ENCODE results near the gene ATCAY.
"Not testable (repeated sequence)": the region's sequence is repeated elsewhere in the genome, so short reads cannot be mapped to it uniquely, and the experiment has no call there.

The ATCAY gene

GRCh38 chr19:3949997-3950859 lies 69.7 kb downstream of the ATCAY start:
- H3K27ac ChIP-seq (replicated peaks), result no peak overlapping the region
- H3K27me3 ChIP-seq (ENCODE audit: insufficient read depth, poor library complexity, severe bottlenecking), result peaks cover 4% of the 10 kb centered on the region
- no peak for DNase-seq (ENCODE audit: low read depth in 1 of 2, low spot score in 1 of 2)
- no peak overlapping the region for H3K4me3 ChIP-seq (replicated peaks; ENCODE audit: insufficient read depth, low read length)
- no peak for TF ChIP-seq REST (IDR thresholded peaks at IDR 0.05; ENCODE audit: insufficient replicate concordance, low read depth)
- TF ChIP-seq SPI1 (IDR thresholded peaks at IDR 0.05; ENCODE audit: borderline replicate concordance, low read depth), result no peak
- no peak for TF ChIP-seq CTCF (IDR thresholded peaks at IDR 0.05; ENCODE audit: insufficient read depth, low read length)
- no peak for TF ChIP-seq GABPA (IDR thresholded peaks at IDR 0.05; ENCODE audit: low read depth)
- no peak for TF ChIP-seq POLR2AphosphoS5 (IDR thresholded peaks at IDR 0.05; ENCODE audit: low read depth)

GRCh38 chr19:3950871-3951861 lies 70.7 kb downstream of the ATCAY start:
- TF ChIP-seq POLR2AphosphoS5 (IDR thresholded peaks at IDR 0.05; ENCODE audit: low read depth) (no peak), CTCF (IDR thresholded peaks at IDR 0.05; ENCODE audit: insufficient read depth, low read length) (no peak)
- Histone ChIP-seq H3K4me3 (replicated peaks; ENCODE audit: insufficient read depth, low read length) (no peak overlapping the region), H3K27me3 (ENCODE audit: insufficient read depth, poor library complexity, severe bottlenecking) (peaks cover 4% of the 10 kb centered on the region), H3K27ac (replicated peaks) (no peak overlapping the region)
- DNase-seq (ENCODE audit: low read depth in 1 of 2, low spot score in 1 of 2), result no peak

GRCh38 chr19:3952755-3953276 lies 72.3 kb downstream of the ATCAY start:
- DNase-seq (ENCODE audit: low read depth in 1 of 2, low spot score in 1 of 2), result not testable (repeated sequence)

GRCh38 chr19:3954107-3954506 lies 73.6 kb downstream of the ATCAY start:
- no peak for DNase-seq (ENCODE audit: low read depth in 1 of 2, low spot score in 1 of 2)
- H3K4me3 ChIP-seq (replicated peaks; ENCODE audit: insufficient read depth, low read length), result no peak overlapping the region
- H3K27ac ChIP-seq (replicated peaks), result no peak overlapping the region
- H3K27me3 ChIP-seq (ENCODE audit: insufficient read depth, poor library complexity, severe bottlenecking), result peaks cover 4% of the 10 kb centered on the region
- TF ChIP-seq CTCF (IDR thresholded peaks at IDR 0.05; ENCODE audit: insufficient read depth, low read length), result no peak
- TF ChIP-seq REST (IDR thresholded peaks at IDR 0.05; ENCODE audit: insufficient replicate concordance, low read depth), result no peak
- TF ChIP-seq GABPA (IDR thresholded peaks at IDR 0.05; ENCODE audit: low read depth), result no peak
- TF ChIP-seq POLR2AphosphoS5 (IDR thresholded peaks at IDR 0.05; ENCODE audit: low read depth), result no peak
- no peak for TF ChIP-seq SPI1 (IDR thresholded peaks at IDR 0.05; ENCODE audit: borderline replicate concordance, low read depth)

More at GRCh38 chr19:3952755-3953276, 72.3 kb downstream of the ATCAY start:
- H3K27ac ChIP-seq (replicated peaks); H3K4me3 ChIP-seq (replicated peaks; ENCODE audit: insufficient read depth, low read length); H3K27me3 ChIP-seq (ENCODE audit: insufficient read depth, poor library complexity, severe bottlenecking): not testable (repeated sequence)

- not testable (repeated sequence) for DNase-seq (ENCODE audit: low read depth in 1 of 2, low spot score in 1 of 2); H3K27me3 ChIP-seq (ENCODE audit: insufficient read depth, poor library complexity, severe bottlenecking); H3K27ac ChIP-seq (replicated peaks); H3K4me3 ChIP-seq (replicated peaks; ENCODE audit: insufficient read depth, low read length)
Measured at GRCh38 chr19:3955276-3955675, 74.8 kb downstream of the ATCAY start.

All from HL-60 (cell line).